IPS DF 4.7 (cell line): ENCODE results near the gene NT5DC1.

ENCODE experiments used
- DNase-seq: peaks from one replicate; pipeline ENCODE4 v3.0.0-alpha.2; 2013; ENCODE audit warnings: low spot score; ENCODE audit errors: extremely low read depth

Gene NT5DC1

DNA sequence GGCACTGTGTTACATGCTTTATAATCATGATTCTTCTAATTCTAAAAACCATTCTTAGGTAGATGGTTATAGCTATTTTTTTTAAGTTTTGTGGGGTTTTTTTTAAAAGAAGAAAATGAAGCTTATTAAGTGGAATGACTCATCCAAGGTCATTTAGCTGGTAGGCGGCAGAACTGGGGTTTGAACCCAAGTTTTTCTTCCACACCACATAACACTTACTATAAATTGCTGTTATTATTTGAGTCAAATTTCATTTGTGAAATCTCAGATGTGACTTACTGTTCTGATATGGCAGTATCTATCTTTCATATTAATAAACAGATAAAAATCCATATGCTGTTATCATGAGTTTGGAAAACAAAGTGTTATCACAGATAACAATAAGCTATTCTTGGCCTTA is 35.7 kb downstream of the NT5DC1 start:
- DNase-seq: no peak

DNA sequence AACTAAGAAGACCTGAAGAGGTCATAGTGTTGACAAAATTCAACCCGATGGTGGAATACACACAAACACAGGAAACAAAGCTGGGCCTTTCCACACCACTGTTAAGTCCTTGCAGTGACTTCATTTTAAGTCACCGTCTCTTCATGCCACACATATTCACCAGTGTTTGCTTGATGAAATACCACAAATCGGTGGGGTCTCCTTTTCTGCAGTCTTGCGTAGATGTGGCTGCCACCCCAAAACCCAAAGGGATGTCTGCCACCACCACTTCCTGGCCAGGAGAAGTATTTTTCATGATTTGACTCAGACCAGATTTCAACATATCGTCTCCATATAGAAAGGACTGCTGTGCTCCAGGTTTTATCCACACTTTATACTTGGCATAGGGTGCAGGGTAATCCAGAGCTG is 36.3 kb downstream of the NT5DC1 start:
- DNase-seq: no peak

DNA sequence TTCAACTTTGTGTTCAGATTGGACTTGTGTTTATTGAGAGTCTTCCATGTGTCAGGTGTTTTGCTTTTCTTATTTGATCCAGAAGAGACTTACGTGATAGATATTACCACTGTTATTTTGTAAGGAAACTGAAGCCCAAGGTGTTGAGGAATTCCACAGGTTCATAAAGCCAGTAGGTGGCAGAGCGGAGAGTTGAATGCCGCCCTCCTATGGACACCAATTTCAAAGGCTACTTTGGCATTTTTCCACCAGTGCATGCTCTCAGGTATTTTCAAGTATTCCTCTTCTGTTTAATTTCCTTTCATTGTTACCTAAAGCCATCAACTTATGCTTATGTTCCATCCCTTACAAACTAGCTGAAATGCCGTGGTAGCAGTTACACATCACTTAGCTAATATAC is 39.3 kb downstream of the NT5DC1 start:
- no peak for DNase-seq

DNA sequence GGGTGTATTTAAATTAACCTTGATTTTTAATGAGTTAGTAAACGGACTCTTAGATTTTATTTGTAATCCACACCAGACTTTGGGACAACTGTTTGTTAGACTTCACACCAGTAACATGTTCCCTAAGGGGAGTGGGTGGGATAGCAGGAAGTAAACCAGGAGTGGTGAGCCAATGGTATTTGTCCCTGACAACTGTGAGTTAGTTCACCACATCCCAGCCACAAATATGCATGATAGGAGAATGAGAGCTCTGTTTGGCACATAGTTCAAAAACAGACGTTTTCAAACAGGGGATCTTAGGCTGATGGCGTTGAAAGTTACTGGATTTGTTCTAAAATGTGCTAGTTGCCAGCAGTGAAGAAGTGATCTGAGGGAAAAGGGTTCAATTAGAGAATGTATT is 44.0 kb downstream of the NT5DC1 start:
- no peak for DNase-seq

DNA sequence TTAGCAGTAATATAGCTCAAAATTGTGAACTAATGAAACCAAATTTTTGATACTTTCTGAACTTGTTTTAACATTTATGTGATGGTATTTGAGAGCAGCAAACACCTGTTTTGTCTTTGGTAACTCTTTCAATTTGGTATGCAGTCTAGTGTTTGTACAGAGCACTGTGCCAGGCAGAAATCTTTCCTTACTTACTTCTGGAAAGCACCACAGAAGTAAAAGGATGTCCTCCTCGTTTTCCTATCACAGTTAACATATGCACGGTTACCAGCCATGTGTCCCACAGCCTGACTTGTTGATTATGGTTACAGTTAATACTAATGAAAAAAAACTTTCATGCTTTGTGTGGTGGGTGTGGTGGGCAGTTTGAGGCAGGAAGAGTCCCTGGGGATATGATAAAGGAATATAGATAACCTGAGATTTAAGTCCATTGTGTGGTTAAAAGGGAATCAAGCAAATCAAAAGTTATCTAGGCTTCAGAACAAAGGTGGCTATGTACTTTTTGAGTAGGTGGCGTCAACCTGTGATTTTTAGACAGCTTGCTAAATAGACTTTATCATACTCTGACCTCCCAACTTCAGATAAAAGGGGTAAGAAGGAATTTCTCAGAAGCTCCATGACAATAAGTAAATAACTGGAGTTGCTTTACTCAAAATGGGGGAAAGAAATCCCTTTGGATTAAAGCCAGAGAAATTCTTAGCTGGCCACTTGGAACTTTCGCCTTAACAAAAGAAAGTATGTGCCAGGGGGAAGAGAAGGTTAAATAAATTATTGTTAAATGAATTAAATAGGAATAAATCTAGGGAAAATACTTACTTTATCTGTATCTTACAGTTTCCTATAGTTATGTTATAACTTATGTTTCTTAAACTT is 45.4 kb downstream of the NT5DC1 start:
- no peak for DNase-seq

DNA sequence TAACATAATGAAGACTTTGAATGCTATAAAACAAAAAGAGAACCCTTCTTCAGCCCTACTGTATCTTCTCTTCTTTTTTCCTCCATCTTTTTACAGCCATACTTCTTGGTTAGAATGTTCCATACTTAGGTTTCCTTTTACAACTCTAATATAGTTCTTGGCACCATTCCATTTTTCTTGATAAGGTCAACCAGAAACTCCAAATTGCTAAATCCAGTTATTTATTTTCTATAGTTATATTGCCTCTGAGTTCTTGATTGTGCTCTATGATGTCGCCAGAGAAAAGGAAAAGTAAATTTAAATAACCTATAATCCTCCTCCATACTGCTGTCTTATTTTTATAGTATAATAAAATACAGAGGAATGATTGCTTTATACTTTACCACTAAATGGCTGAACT is 52.0 kb downstream of the NT5DC1 start:
- no peak for DNase-seq

DNA sequence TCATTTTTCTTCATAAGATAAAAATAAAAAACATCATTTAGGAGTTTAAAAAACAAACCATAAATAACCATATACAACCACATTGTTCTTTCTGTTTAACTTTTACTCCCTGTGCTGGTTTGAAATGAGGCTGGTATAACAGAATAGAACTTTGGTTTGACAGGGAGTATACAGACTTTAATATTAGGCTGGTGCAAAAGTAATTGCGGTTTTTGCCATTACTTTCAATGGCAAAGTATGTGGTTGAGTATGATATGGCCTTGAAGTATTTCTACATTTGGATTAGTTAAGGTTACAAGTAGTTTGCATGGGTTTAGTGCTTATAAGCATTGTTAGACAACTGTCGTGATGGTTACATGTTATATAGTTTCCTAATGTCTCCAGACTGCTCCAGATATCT is 54.2 kb downstream of the NT5DC1 start:
- DNase-seq: no peak

DNA sequence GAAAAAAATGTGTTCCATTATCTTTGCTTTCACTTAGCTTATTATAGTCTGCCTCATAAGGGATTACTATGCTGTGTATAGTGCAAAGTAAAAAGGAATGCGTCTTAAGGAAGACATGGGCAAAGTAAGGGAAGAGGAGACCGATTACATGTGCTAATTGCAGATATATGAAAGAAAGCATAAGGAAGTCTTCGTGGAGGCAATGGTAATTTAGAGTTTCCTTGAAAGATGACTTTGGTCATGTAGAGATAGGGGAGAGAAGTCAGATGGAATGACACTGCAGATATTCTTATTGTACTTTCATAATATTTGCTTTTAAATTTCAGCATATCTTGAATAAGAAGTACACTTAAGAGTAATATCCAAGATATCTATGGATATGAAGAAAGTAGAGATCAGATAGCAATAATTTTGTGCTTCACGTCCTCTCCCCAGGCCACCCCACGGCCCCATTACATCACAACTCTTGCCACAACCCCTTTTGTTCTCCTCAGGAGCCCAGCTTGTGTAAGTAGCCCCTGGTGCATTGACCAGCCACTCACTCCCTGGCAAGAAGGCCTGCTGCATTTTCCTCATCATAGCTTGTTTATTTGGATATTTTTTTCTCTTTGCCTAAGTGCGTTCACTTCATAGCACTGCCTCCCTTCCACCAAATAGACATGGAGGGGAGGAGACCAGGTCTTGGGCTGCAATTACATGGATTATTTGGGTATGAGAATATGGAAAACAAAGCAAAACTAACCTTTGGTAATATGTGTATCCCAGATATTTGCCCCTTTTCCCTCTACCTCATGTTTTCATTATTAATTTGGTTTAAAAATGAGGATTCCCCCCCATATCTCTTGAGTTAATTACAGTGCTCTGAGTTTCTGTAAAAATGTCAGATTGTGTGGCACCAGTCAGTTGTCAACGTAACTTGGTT is 56.0 kb downstream of the NT5DC1 start:
- DNase-seq: no peak

DNA sequence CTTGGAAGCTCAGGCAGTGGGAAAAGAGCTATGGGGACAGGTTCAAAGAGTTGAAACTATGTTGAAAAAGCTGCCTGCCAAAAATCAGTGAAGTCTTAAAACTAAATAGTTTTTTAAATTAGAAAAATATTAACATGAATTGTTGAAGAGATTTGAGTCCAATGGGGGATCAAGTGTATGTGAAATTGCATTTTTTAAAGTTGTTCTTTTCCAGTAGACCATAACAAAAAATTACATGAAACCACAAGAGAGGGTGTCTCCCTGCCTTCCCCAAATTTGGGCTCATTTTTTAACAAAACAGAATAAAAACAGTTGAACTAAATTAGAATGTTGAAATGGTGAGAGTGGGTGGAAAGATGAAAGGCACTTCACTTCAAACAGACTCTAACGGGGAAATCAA is 56.7 kb downstream of the NT5DC1 start:
- DNase-seq: no peak

DNA sequence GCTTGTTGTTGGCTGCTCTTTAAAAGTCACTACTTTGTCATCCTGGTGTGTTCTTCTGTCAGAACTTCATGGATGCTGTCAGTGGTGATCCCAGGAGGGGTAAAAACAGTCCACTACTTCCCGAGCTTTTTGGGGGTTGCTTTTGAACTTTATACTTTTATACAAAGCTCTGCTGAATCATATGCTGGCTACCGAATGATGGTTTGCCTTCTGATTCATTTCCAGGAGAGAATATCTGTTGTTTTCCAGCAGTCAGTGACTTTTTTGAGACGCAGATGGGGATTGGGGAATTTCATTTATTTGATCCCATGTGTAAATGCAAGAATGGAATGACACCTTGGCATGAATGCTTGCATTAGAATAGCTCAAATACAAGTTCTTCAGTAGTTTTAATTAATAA is 58.0 kb downstream of the NT5DC1 start:
- no peak for DNase-seq

DNA sequence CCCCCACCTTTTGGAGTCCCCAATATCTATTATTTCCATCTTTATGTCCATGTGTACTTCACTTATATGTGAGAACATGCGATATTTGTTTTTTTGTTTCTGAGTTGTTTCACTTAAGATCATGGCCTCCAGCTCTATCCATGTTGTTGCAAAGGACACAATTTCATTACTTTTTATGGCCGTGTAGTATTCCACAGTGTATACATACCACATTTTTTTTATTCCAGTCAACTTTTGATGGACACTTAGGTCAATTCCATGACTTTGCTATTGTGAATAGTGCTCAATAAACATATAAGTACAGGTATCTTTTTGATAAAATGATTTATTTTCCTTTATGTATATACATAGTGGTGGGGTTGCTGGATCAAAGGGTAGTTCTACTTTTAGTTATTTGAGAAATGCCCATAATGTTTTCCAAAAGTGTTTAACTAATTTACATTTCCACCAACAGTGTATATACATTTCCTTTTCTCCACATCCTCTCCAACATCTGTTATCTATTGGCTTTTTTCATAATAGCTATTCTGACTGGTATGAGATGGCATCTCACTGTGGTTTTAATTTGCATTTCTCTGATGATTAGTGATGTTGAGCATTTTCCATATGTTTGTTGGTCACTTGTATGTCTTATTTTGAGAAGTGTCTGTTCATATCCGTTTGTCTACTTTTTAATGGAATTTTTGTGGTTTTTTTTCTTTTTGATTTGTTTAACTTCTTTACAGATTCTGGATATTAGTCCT is 59.3 kb downstream of the NT5DC1 start:
- no peak for DNase-seq

DNA sequence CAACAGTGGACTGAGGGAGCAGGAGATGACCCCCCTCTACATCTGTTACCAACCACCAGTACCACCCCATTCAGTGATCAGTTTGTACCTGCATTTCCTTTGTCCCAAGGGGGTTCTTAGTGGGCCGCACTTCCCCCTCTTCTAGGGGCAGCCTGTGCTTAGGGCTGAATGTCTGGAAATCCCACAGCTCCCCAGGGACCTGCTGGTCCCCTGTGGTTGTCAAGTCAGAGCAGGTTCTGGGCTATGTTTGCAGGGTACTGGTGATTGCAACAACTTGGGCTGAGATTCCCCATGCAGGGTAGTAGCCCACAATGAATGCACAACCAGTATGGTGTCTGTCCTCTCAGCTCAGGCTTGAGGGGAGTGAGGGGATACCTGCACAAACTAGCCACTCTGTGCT is 64.9 kb downstream of the NT5DC1 start:
- DNase-seq: no peak

DNA sequence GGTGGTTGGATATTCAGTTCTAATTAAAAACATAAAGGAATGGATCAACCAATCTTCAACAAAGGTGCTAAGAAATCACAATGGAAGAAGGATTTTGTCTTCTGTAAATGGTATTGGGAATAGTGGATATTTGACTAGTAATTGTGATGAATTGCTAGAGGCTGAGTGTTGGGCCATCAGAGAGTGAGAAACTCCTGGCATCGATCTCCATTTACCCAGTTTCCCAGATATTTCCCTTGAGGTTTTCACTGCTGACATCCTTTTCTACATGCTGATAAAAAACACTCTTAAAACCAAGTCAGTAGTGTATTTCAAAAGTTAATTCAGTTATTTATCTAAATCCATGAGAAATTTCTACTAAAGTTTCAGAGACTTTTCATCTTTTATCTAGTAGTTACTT is 65.7 kb downstream of the NT5DC1 start:
- DNase-seq: no peak

DNA sequence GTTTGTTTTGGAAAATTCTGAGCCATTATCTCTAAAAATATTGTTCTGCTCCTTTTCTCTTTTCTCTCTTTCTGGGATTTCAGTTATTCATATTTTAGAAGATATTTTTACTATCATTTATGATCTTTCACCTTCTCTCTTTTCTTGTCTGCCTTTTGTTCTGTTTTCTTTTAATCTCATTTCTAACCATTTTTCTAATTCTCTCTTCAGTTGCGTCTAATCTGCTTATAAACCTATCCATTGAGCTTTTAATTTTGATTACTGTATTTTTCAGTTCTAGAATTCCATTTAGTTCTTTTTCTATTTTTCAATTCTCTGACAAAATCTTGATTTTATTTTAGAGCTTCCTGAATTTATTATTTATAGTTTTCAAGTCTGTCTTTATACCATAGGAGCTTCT is 67.5 kb downstream of the NT5DC1 start:
- no peak for DNase-seq

DNA sequence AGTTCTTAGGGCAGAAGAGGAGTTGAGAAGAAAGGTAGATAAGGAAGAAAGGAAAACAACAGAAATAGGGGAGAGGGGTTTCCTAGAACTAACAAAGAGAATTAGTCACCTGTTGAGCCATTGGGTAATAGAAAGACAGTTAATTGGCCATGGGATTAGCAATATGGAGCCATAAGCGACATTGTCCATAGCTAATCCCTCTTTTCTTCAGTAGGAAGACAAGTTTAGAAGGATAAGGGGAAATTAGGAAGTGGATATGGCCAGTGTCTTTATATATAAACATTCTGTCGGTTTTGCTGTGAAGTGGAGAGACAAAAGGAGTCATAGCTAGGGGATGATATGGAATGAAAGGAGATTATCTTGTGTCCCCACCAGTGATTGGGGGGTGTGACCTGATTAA is 69.2 kb downstream of the NT5DC1 start:
- DNase-seq: no peak

DNA sequence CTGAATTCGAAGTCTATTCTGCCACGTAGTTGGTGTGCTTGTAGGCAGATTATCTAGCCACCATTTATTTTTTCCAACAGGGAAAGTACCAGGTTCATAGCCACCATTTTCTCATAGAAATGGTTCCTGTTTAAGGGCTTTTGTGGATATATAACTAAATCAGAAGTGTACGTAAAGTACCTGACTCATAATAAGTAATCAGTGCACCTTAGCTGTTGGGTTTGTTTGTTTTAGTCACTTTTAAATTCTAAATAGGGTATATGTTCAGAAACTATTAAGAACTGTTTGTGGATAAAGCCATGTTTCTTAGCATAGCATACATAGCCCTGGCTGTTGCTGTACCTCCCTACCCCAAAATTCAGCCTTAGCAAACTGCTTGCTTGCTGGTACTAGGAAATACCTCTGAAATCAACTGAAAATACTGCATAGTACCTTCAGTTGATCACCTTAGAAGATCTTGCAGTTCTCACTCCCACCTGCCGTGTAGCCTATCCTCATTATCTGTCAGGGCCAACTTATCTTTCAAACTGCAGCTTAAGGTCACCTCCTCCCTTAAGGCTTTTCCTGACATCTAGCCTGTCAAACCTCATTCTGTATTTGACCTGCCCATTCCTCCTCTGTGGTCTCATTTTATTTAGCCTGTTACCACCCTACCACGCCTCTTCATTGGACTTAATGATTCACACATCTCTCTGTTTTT is 69.9 kb downstream of the NT5DC1 start:
- no peak for DNase-seq

DNA sequence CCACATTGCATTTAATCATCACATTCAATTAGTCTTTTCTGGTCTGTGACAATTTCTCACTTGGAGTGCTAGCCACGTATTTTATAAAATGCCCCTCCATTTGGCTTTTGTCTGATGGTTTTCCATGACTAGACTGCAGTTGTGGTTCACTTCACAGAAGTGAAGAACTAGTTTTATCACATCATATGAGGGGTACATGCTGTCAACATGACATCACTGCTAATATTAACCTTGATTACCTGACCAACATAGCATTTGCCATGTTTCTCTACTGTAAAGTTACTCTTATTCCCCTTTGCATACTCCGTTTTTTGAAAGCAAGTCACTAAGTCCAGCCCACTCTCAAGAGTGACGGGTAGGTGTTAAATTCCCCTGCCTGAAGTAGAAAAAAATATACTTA is 73.3 kb downstream of the NT5DC1 start:
- DNase-seq: no peak

DNA sequence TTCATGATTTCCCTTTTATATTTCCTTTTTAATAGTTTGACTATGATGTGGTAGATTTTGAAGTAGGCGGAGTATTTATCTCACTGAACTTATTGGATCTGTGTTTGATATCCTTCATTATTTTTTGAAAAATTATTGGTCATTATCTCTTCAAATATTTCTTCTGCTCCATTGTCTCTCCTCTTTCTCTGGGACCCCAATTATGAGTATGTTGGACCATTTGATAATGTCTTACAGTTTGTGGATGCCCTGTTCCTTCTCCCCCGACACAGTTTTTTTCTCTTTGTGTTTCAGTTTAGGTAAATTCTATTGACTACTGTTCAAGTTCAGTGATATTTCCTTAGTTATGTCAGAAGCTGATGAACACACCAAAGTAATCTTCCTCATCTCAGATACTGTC is 74.7 kb downstream of the NT5DC1 start:
- no peak for DNase-seq

DNA sequence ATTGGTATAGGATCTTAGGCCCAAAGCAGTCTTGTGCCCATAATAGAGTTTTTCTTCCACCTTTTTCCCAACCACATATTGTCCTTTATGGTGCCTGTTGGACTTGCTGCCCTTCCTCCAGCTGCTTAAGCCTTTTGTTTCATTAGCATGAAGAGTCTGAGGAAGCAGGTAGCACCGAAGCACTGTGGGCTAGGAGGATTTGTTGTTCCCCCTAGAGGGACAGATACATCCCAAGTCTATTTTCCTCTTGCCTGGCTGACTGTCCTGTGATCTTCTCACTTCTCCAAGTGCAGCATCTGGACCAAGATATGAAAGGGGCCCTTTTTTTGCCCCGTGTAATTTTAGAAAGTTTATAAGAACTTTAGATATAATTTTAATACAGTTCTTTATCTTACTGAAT is 75.9 kb downstream of the NT5DC1 start:
- DNase-seq: no peak

DNA sequence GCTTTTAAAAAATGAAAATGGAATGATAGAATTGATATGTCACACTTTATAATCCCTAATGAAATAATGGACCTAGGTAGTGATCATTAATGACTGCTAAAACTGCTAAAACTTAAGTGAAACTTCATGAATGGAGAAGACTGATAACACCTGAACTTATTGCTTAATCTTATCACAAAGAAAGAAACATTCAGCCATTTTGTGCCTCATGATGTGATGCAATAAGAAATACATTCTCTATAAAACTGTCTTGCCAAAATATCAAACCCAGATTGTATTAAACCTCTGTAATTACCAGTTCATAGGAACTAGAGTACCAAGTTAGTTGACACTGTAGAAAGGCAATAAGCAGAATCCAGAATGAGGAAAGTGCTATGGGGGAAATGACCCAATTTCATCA is 79.7 kb downstream of the NT5DC1 start:
- no peak for DNase-seq

DNA sequence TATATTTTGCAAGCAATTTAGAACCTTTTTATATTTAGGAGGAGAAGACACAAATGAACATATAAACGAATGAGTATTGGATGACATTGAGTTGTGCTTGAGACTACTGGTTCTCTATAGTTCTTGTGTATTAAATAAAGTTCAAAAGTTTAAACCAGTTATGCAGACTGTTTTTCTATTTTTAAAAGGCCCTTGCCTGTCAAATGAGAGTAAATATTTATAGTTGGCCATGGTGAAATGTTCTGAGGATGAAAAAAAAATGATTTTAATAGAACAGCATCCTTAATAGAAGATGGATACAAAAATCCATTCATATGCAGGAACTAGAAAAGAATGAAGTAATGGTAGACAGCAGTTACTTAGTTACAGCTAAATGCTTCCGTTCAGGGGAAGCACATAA is 88.8 kb downstream of the NT5DC1 start:
- no peak for DNase-seq
